Anterior cingulate cortex (tissue), 58 donors: ENCODE measurements around the gene EXOC3L2.
"Not testable (repeated sequence)": the region's sequence is repeated elsewhere in the genome, so short reads cannot be mapped to it uniquely, and the experiment has no call there.

Experiments used
- DNase-seq, 58 donors: peaks; one replicate each; lab custom pipeline; 2025; lab: John Stamatoyannopoulos, UW

Gene EXOC3L2

GRCh38 chr19:45258862-45259261 is 13.7 kb upstream of the EXOC3L2 start:
- no peak for DNase-seq

- no peak for DNase-seq
Measured at GRCh38 chr19:45256836-45257235, 11.6 kb upstream of the EXOC3L2 start.

GRCh38 chr19:45255611-45256157 is 10.5 kb upstream of the EXOC3L2 start:
- DNase-seq = no peak

- DNase-seq = no peak
Measured at GRCh38 chr19:45254044-45254531, 8.9 kb upstream of the EXOC3L2 start.

GRCh38 chr19:45253396-45254027 is 8.3 kb upstream of the EXOC3L2 start:
- peak in 12 of 58 donors; percentile 2 to 50 (median 12) for DNase-seq

- DNase-seq = peak in 4 of 58 donors; percentile 3 to 26 (median 6)
Measured at GRCh38 chr19:45251452-45252354, 6.5 kb upstream of the EXOC3L2 start.

- DNase-seq = peak in 45 of 58 donors; percentile 9 to 58 (median 35)
Measured at GRCh38 chr19:45250832-45251451, 5.7 kb upstream of the EXOC3L2 start, which contains the start of gene MARK4. Gene MARK4, plus strand, starts transcription at chr19:45251271. Its CDS starts 318 bp downstream, at chr19:45251589.

- no peak for DNase-seq
Measured at GRCh38 chr19:45250216-45250831, 5.1 kb upstream of the EXOC3L2 start.

GRCh38 chr19:45249261-45250033 is 4.2 kb upstream of the EXOC3L2 start:
- DNase-seq = no peak

- no peak for DNase-seq
Measured at GRCh38 chr19:45247136-45247535, 1.9 kb upstream of the EXOC3L2 start.

GRCh38 chr19:45245826-45246225 is 619 bp upstream of the EXOC3L2 start:
- no peak for DNase-seq

GRCh38 chr19:45244133-45244794 is 943 bp downstream of the EXOC3L2 start:
- no peak for DNase-seq

GRCh38 chr19:45243144-45243732 is 2.0 kb downstream of the EXOC3L2 start:
- DNase-seq = no peak

GRCh38 chr19:45238556-45238955 is 6.7 kb downstream of the EXOC3L2 start:
- DNase-seq = no peak

- DNase-seq = no peak
Measured at GRCh38 chr19:45235485-45235884, 9.7 kb downstream of the EXOC3L2 start.

GRCh38 chr19:45234089-45234869 is 10.9 kb downstream of the EXOC3L2 start:
- DNase-seq = no peak

- DNase-seq = no peak
Measured at GRCh38 chr19:45231891-45232290, 13.3 kb downstream of the EXOC3L2 start.

GRCh38 chr19:45229056-45229455 is 16.2 kb downstream of the EXOC3L2 start:
- not testable (repeated sequence) for DNase-seq
